Measurements from ENCODE around the gene ARID5B. TPM values are rescaled to one million over a fixed set of nuclear protein-coding genes. Genes with fewer than 3 reads are reported as not detected.

ARID5B gene
- total and polyA plus RNA-seq, 2 of the 4 experiments (the other 2 are of a cell fraction) = 41.0 to 125 TPM

DNA sequence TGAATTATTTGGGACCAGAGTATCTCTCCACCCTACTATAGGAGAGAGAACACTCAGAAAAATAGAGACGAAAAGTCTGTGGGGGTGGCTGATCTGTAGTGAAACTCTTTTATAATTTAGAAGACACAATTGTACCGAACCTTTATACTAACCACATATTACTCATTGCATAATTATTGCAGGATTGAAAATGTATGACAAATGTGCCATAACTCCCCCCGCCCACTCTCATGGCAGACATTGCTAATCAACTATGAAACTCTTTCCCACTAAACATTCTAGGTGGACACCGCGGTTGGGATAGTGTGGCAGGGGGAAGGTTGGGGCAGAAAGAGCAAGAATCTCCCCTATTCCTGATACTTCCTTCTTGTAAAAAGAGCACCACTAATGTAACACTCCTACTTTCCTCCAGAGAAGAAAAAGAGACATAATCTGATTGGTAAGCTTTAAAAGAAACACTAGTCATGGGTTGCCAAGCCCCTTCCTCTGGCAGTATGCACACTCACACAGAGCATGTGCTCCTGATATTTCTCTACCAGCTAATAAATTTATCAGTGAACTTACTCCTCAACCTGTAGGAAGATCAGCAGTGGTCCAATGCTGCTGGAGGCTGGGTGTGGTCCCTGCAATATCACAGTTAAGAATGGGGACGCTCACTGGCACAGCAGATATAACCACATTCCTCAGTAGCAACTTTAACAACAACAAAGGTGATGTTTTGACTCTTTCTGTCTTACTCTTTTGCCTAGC, 18.7 kb upstream of the ARID5B start:
- Histone ChIP-seq H3K56ac (ENCODE audit: extremely low read depth, insufficient read depth, low read length) (no peak overlapping the region), H2BK15ac (ENCODE audit: low read depth, low read length) (no peak overlapping the region), H2AK9ac (replicated peaks; ENCODE audit: low read depth, low read length, poor library complexity) (no peak overlapping the region), H3K9me1 (ENCODE audit: insufficient read depth, low read length) (no peaks in the 10 kb centered on the region), H3K23ac (ENCODE audit: low read depth, low read length) (no peak overlapping the region), H3K4me3 (ENCODE audit: insufficient read depth, low read depth, low read length) (no peak overlapping the region), H3K27me3 (ENCODE audit: control insufficient read depth, insufficient read depth, low read length) (no peaks in the 10 kb centered on the region), H2BK20ac (ENCODE audit: low read depth, low read length) (peak overlapping the region; percentile 37), H3K36me3 (ENCODE audit: control insufficient read depth, insufficient read depth, low read length) (no peaks in the 10 kb centered on the region), H3K14ac (replicated peaks; ENCODE audit: low read depth, low read length) (peak overlapping the region; percentile 29; the same call in 1 of the 2 replicates), H3K4me2 (ENCODE audit: low read depth, low read length) (no peak overlapping the region), H4K20me1 (ENCODE audit: insufficient read depth, low read length) (no peaks in the 10 kb centered on the region), H3K9me3 (ENCODE audit: control insufficient read depth, insufficient read depth, low read length) (no peaks in the 10 kb centered on the region), H4K91ac (ENCODE audit: insufficient read depth, low read depth, low read length) (no peak overlapping the region), H2AFZ (replicated peaks; ENCODE audit: low read length, poor library complexity) (no peak overlapping the region), H3K79me1 (ENCODE audit: low read depth in 1 of 2, low read length in 2 of 2) (no peaks in the 10 kb centered on the region), H2BK120ac (ENCODE audit: low read depth, low read length) (no peak overlapping the region), H3K4me1 (ENCODE audit: control insufficient read depth, insufficient read depth, low read length) (peaks cover under 1% of the 10 kb centered on the region; the same call in 1 of the 2 replicates), H2BK5ac (ENCODE audit: low read depth, low read length, poor library complexity, severe bottlenecking) (no peak overlapping the region), H3K9ac (ENCODE audit: low read depth, low read length) (no peak overlapping the region), H3K18ac (ENCODE audit: low read depth, low read length) (no peak overlapping the region), H2AK5ac (ENCODE audit: low read depth, low read length) (0 out of 2 replicates have a peak overlapping the region, but pooled peaks have one; percentile 13), H4K8ac (ENCODE audit: low read depth in 2 of 2, low read length in 2 of 2) (no peak overlapping the region), H4K5ac (ENCODE audit: low read depth, low read length) (no peak overlapping the region), H3K4ac (ENCODE audit: low read depth, low read length) (0 out of 2 replicates have a peak overlapping the region, but pooled peaks have one; percentile 2), H3K27ac (ENCODE audit: insufficient read depth, low read length) (no peak overlapping the region)
- no TSS peak for BruUV-seq (replicated peaks)
- POLR2A ChIA-PET (ENCODE audit: unreplicated experiment) = no interaction called here
- DNase-seq = peak; percentile 58
- WGBS, 2 experiments (ENCODE audit: extremely low coverage in 2 of 2, insufficient read length in 1 of 2) = no CpG with 5 or more reads among the region's 6 CpGs
- in situ Hi-C loops (cut with MboI; ENCODE audit: low sequenced_read_pairs) = no loop called here
- TF ChIP-seq MAZ (IDR thresholded peaks at IDR 0.05; ENCODE audit: borderline replicate concordance, low read depth, low read length) = no peak
- peak; percentile 57; the same call in 1 of the 2 replicates for TF ChIP-seq RFX5 (IDR thresholded peaks at IDR 0.05; ENCODE audit: low read depth, low read length)
- no peak for TF ChIP-seq SMC3 (IDR thresholded peaks at IDR 0.05; ENCODE audit: low read depth, low read length)
- TF ChIP-seq CEBPB (IDR thresholded peaks at IDR 0.05; ENCODE audit: low read depth, low read length) = peak; percentile 42; the same call in 1 of the 2 replicates
- no peak for TF ChIP-seq POLR2A (IDR thresholded peaks at IDR 0.05; ENCODE audit: low read depth, low read length)
- no peak for TF ChIP-seq MAFK (IDR thresholded peaks at IDR 0.05; ENCODE audit: low read depth, low read length)
- TF ChIP-seq FOS (IDR thresholded peaks at IDR 0.05; ENCODE audit: low read depth, low read length) = no peak
- no peak for TF ChIP-seq MXI1 (IDR thresholded peaks at IDR 0.05; ENCODE audit: borderline replicate concordance, low read depth, low read length)
- no peak for TF ChIP-seq RCOR1 (IDR thresholded peaks at IDR 0.05; ENCODE audit: insufficient replicate concordance, low read length)
- intact Hi-C loops (cut with micrococcal nuclease) = no loop called here
- dilution Hi-C loops (cut with HindIII; ENCODE audit: low sequenced_read_pairs, unreplicated experiment) = no loop called here
- CTCF ChIA-PET = interaction anchor here (1.0 to 2.0 kb wide), 2 partner anchors 8 to 14 kb away, joined by 4 to 6 read pairs; no protein-coding TSS in a partner anchor
- no peak for ATAC-seq (ENCODE audit: low read depth)
